Measurements from ENCODE around the gene SIAH3.

The SIAH3 gene

DNA sequence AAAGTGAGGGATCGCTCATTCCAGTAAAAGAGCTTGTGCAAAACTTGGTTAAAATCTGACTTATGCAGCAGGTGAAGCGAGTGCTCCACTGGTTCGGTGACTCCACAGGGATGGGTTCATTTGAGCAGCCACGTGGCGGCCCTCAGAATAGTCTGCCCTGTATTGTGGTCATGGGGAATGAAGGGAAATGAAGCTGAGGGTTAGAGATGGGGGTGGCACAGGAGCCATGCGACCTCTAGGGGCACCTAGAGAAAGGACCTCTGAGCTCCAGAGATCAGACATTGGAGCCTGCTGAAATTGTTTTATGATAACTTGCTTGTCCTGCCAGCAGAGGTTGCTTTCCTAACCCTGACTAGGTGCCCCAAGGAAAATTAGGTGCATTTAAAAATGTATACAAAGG lies 122.8 kb downstream of the SIAH3 start:
- DNase-seq (ENCODE audit: low read depth) = no peak
- H3K4me3 ChIP-seq (ENCODE audit: low read depth, low read length) = no peak overlapping the region
- TF ChIP-seq, protein P1, sequence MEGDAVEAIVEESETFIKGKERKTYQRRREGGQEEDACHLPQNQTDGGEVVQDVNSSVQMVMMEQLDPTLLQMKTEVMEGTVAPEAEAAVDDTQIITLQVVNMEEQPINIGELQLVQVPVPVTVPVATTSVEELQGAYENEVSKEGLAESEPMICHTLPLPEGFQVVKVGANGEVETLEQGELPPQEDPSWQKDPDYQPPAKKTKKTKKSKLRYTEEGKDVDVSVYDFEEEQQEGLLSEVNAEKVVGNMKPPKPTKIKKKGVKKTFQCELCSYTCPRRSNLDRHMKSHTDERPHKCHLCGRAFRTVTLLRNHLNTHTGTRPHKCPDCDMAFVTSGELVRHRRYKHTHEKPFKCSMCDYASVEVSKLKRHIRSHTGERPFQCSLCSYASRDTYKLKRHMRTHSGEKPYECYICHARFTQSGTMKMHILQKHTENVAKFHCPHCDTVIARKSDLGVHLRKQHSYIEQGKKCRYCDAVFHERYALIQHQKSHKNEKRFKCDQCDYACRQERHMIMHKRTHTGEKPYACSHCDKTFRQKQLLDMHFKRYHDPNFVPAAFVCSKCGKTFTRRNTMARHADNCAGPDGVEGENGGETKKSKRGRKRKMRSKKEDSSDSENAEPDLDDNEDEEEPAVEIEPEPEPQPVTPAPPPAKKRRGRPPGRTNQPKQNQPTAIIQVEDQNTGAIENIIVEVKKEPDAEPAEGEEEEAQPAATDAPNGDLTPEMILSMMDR (conservative IDR thresholded peaks at IDR 0.05; ENCODE audit: low read depth, low read length) = no peak
